HEK293T (cell line): ENCODE results near the gene ITGA1.

ENCODE experiments used
- CTCF ChIA-PET: fragments of 350-600 bp; formaldehyde crosslinking; extraction: SDS; loops from one replicate; lab custom pipeline; 2021; ENCODE audit warnings: antibody characterized with exemption, inconsistent platforms; lab: Yijun Ruan, JAX
- POLR2A ChIA-PET: fragments of 350-600 bp; formaldehyde crosslinking; extraction: SDS; loops from one replicate; lab custom pipeline; 2020; ENCODE audit warnings: antibody characterized with exemption, inconsistent platforms; lab: Yijun Ruan, JAX
- DNase-seq: peaks from one replicate; pipeline ENCODE4 v3.0.0; 2012; ENCODE audit warnings: mixed read lengths; ENCODE audit errors: extremely low spot score
- ARNT ChIP-seq: fragments of 450-650 bp; IDR thresholded peaks from 2 replicates; pipeline ENCODE4 v1.6.1; 2017; ENCODE audit warnings: mild to moderate bottlenecking
- BHLHE40 ChIP-seq: fragments of 450-650 bp; IDR thresholded peaks from 2 replicates; pipeline ENCODE4 v1.6.1; 2016; ENCODE audit warnings: mild to moderate bottlenecking, moderate library complexity, borderline replicate concordance
- CTBP1 ChIP-seq: fragments of 450-650 bp; IDR thresholded peaks from 2 replicates; pipeline ENCODE4 v1.6.1; 2016; ENCODE audit warnings: borderline replicate concordance
- ELF4 ChIP-seq: fragments of 450-650 bp; IDR thresholded peaks from 2 replicates; pipeline ENCODE4 v1.6.1; 2017; ENCODE audit warnings: antibody characterized with exemption
- FOXA1 ChIP-seq: fragments of 450-650 bp; IDR thresholded peaks from 2 replicates; pipeline ENCODE4 v1.6.1; 2016; ENCODE audit warnings: mild to moderate bottlenecking
- FOXK2 ChIP-seq: fragments of 450-650 bp; IDR thresholded peaks from 2 replicates; pipeline ENCODE4 v1.6.1; 2016; ENCODE audit warnings: mild to moderate bottlenecking
- FOXM1 ChIP-seq: fragments of 450-650 bp; IDR thresholded peaks from 2 replicates; pipeline ENCODE4 v1.6.1; 2017; ENCODE audit warnings: mild to moderate bottlenecking, borderline replicate concordance
- HDGF ChIP-seq: fragments of 450-650 bp; IDR thresholded peaks from 2 replicates; pipeline ENCODE4 v1.6.1; 2017; ENCODE audit warnings: antibody characterized with exemption, borderline replicate concordance
- L3MBTL2 ChIP-seq: fragments of 450-650 bp; conservative IDR thresholded peaks from 2 replicates; pipeline ENCODE4 v1.6.1; 2016; ENCODE audit warnings: mild to moderate bottlenecking
- LEF1 ChIP-seq: fragments of 450-650 bp; IDR thresholded peaks from 2 replicates; pipeline ENCODE4 v1.6.1; 2017; ENCODE audit warnings: mild to moderate bottlenecking, borderline replicate concordance
- NFRKB ChIP-seq: fragments of 450-650 bp; IDR thresholded peaks from 2 replicates; pipeline ENCODE4 v1.6.1; 2016; ENCODE audit warnings: mild to moderate bottlenecking, moderate library complexity
- PKNOX1 ChIP-seq: fragments of 450-650 bp; IDR thresholded peaks from 2 replicates; pipeline ENCODE4 v1.6.1; 2016
- SP1 ChIP-seq: fragments of 450-650 bp; IDR thresholded peaks from 2 replicates; pipeline ENCODE4 v1.6.1; 2017
- SUZ12 ChIP-seq: fragments of 450-650 bp; IDR thresholded peaks from 2 replicates; pipeline ENCODE4 v1.6.1; 2016; ENCODE audit warnings: mild to moderate bottlenecking
- TARDBP ChIP-seq: fragments of 450-650 bp; IDR thresholded peaks from 2 replicates; pipeline ENCODE4 v1.6.1; 2016
- ZNF384 ChIP-seq: fragments of 450-650 bp; IDR thresholded peaks from 2 replicates; pipeline ENCODE4 v1.6.1; 2016

ITGA1 gene

GRCh38 chr5:52779213-52779612 is 8.5 kb upstream of the ITGA1 start:
- TF ChIP-seq FOXK2 (no peak), HDGF (no peak), NFRKB (no peak), L3MBTL2 (no peak), FOXA1 (no peak), PKNOX1 (no peak), LEF1 (no peak), BHLHE40 (no peak), ZNF384 (no peak), CTBP1 (no peak)
- no peak for DNase-seq
- ChIA-PET POLR2A (no interaction called here), CTCF (no interaction called here)

GRCh38 chr5:52783226-52783959 is 4.3 kb upstream of the ITGA1 start:
- no peak for DNase-seq
- POLR2A ChIA-PET, result no interaction called here
- CTCF ChIA-PET, result no interaction called here

GRCh38 chr5:52784737-52785136 is 3.0 kb upstream of the ITGA1 start:
- CTCF ChIA-PET, result no interaction called here
- POLR2A ChIA-PET, result no interaction called here
- no peak for DNase-seq
- no peak for TF ChIP-seq NFRKB
- no peak for TF ChIP-seq ZNF384
- no peak for TF ChIP-seq BHLHE40
- TF ChIP-seq SUZ12, result no peak
- TF ChIP-seq FOXK2, result no peak
- TF ChIP-seq FOXA1, result no peak
- no peak for TF ChIP-seq L3MBTL2
- no peak for TF ChIP-seq ARNT
- no peak for TF ChIP-seq HDGF
- no peak for TF ChIP-seq PKNOX1
- TF ChIP-seq CTBP1, result no peak
- TF ChIP-seq FOXM1, result no peak
- TF ChIP-seq LEF1, result no peak
- no peak for TF ChIP-seq ELF4
- no peak for TF ChIP-seq SP1
- no peak for TF ChIP-seq TARDBP

More at GRCh38 chr5:52783226-52783959, 4.3 kb upstream of the ITGA1 start:
- no peak for TF ChIP-seq ARNT
- no peak for TF ChIP-seq SP1

GRCh38 chr5:52786391-52786790 is 1.3 kb upstream of the ITGA1 start:
- ChIA-PET CTCF (no interaction called here), POLR2A (no interaction called here)
- TF ChIP-seq ZNF384 (no peak), TARDBP (no peak), HDGF (no peak), LEF1 (no peak), NFRKB (no peak), BHLHE40 (no peak), FOXA1 (no peak), SUZ12 (no peak), PKNOX1 (no peak), FOXM1 (no peak), CTBP1 (no peak), FOXK2 (no peak), ELF4 (no peak), SP1 (no peak), ARNT (no peak)
- DNase-seq, result no peak

GRCh38 chr5:52786949-52787599 is 642 bp upstream of the ITGA1 start:
- ChIA-PET POLR2A (interaction anchor here (1.1 to 1.5 kb wide), 2 partner anchors 12 to 13 kb away, joined by 3 to 10 read pairs; no protein-coding TSS in a partner anchor), CTCF (interaction anchor here (0.7 kb wide), 1 partner anchor 13 kb away, joined by 3 read pairs; no protein-coding TSS in a partner anchor)
- DNase-seq, result no peak
- TF ChIP-seq LEF1, result no peak

GRCh38 chr5:52788505-52788821 is 747 bp downstream of the ITGA1 start:
- no peak for DNase-seq
- TF ChIP-seq LEF1, result no peak
- ChIA-PET CTCF (interaction anchor here (0.5 to 1.6 kb wide), 2 partner anchors 11 to 396 kb away, joined by 3 read pairs; no protein-coding TSS in a partner anchor), POLR2A (interaction anchor here (1.5 to 3.0 kb wide), 2 partner anchors 11 to 12 kb away, joined by 10 to 14 read pairs; no protein-coding TSS in a partner anchor)

- ChIA-PET CTCF (interaction anchor here (1.6 kb wide), 1 partner anchor 10 kb away, joined by 3 read pairs; no protein-coding TSS in a partner anchor), POLR2A (interaction anchor here (3.0 kb wide), 1 partner anchor 10 kb away, joined by 14 read pairs; no protein-coding TSS in a partner anchor)
- TF ChIP-seq TARDBP, result no peak
- no peak for TF ChIP-seq PKNOX1
- no peak for TF ChIP-seq SUZ12
- TF ChIP-seq BHLHE40, result no peak
- no peak for TF ChIP-seq NFRKB
- TF ChIP-seq ELF4, result no peak
- TF ChIP-seq SP1, result no peak
- TF ChIP-seq LEF1, result no peak
- no peak for TF ChIP-seq FOXK2
- no peak for TF ChIP-seq FOXM1
- no peak for TF ChIP-seq CTBP1
- TF ChIP-seq L3MBTL2, result no peak
- TF ChIP-seq ARNT, result no peak
- no peak for TF ChIP-seq HDGF
- TF ChIP-seq FOXA1, result no peak
- no peak for TF ChIP-seq ZNF384
- no peak for DNase-seq
Measured at GRCh38 chr5:52789378-52789777, 1.7 kb downstream of the ITGA1 start.
